ENCODE measurements around the gene TMEM63A.

DNA sequence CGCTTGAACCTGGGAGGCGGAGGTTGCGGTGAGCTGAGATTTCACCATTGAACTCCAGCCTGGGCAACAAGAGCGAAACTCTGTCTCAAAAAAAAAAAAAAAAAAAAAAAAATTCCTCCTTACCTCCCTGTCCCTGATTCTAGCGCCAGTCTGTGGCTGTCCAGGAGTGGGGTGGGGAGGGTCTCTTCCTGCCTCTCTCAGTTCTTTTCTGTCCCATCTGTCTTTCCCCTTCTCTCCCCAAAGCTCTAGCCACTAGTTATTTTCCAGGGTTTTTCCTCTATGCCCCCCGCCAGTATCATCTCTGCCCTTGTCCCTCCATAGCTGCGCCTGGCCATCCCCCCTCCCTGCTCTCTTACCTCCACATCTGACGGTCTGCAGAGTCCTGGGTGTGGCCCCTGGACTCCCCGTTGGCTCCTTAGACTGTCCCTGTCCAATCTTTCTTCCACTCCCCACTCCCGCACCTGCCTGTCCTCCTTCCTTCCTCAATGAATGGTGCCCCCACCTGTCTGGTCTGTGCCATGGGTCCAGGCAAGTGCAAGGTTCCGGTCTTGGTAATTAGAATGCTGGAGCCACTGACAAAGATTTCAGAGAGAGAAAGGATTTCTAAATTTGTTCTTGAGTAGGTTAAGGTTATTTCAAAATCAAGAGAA, 1.6 kb upstream of the TMEM63A start:
- no peak for TF ChIP-seq EZH2phosphoT487 (IDR thresholded peaks at IDR 0.05; ENCODE audit: insufficient read depth, low read depth)
- no peak for TF ChIP-seq EZH2 (IDR thresholded peaks at IDR 0.05; ENCODE audit: insufficient read depth, poor library complexity, severe bottlenecking)
